ENCODE data around the gene ST8SIA5.

The ST8SIA5 gene

GRCh38 chr18:46712406-46712805, 44.4 kb downstream of the ST8SIA5 start:
- Histone ChIP-seq H3K27me3 (ENCODE audit: insufficient read depth, low read length) (no peaks in the 10 kb centered on the region), H3K4me3 (ENCODE audit: low read depth, low read length, poor library complexity, severe bottlenecking) (no peak overlapping the region), H3F3A (ENCODE audit: insufficient read depth, low read length) (no peaks in the 10 kb centered on the region), H3K27ac (ENCODE audit: low read depth, low read length, poor library complexity, severe bottlenecking) (no peak overlapping the region), H3K4me2 (ENCODE audit: low read length) (no peak overlapping the region), H3K36me3 (ENCODE audit: insufficient read depth, low read length) (no peaks in the 10 kb centered on the region), H2AFZ (ENCODE audit: low read length) (no peak overlapping the region), H3K9me2 (ENCODE audit: low read depth, low read length) (no peaks in the 10 kb centered on the region), H3K9ac (ENCODE audit: low read length) (no peak overlapping the region), H3K79me2 (ENCODE audit: insufficient read depth, low read length) (no peaks in the 10 kb centered on the region), H3K9me3 (ENCODE audit: low read length) (no peaks in the 10 kb centered on the region), H3K4me1 (ENCODE audit: insufficient read depth, low read length, severe bottlenecking) (no peaks in the 10 kb centered on the region), H4K20me1 (ENCODE audit: insufficient read depth, low read length) (no peaks in the 10 kb centered on the region)
- TF ChIP-seq EZH2 (IDR thresholded peaks at IDR 0.05; ENCODE audit: borderline replicate concordance, low read length) (no peak), CTCF (IDR thresholded peaks at IDR 0.05; ENCODE audit: low read length) (no peak)

GRCh38 chr18:46711444-46711863, 45.4 kb downstream of the ST8SIA5 start:
- Histone ChIP-seq H3K4me3 (ENCODE audit: low read depth, low read length, poor library complexity, severe bottlenecking) (no peak overlapping the region), H3K9me3 (ENCODE audit: low read length) (no peaks in the 10 kb centered on the region), H2AFZ (ENCODE audit: low read length) (no peak overlapping the region), H3K27me3 (ENCODE audit: insufficient read depth, low read length) (no peaks in the 10 kb centered on the region), H4K20me1 (ENCODE audit: insufficient read depth, low read length) (no peaks in the 10 kb centered on the region), H3F3A (ENCODE audit: insufficient read depth, low read length) (no peaks in the 10 kb centered on the region), H3K4me1 (ENCODE audit: insufficient read depth, low read length, severe bottlenecking) (no peaks in the 10 kb centered on the region), H3K27ac (ENCODE audit: low read depth, low read length, poor library complexity, severe bottlenecking) (no peak overlapping the region), H3K79me2 (ENCODE audit: insufficient read depth, low read length) (no peaks in the 10 kb centered on the region), H3K36me3 (ENCODE audit: insufficient read depth, low read length) (no peaks in the 10 kb centered on the region), H3K4me2 (ENCODE audit: low read length) (no peak overlapping the region), H3K9ac (ENCODE audit: low read length) (no peak overlapping the region), H3K9me2 (ENCODE audit: low read depth, low read length) (no peaks in the 10 kb centered on the region)
- TF ChIP-seq EZH2 (IDR thresholded peaks at IDR 0.05; ENCODE audit: borderline replicate concordance, low read length) (no peak), CTCF (IDR thresholded peaks at IDR 0.05; ENCODE audit: low read length) (no peak)

- H3K9me3 ChIP-seq (ENCODE audit: low read length) = no peaks in the 10 kb centered on the region
- no peaks in the 10 kb centered on the region for H3K27me3 ChIP-seq (ENCODE audit: insufficient read depth, low read length)
- no peaks in the 10 kb centered on the region for H3K36me3 ChIP-seq (ENCODE audit: insufficient read depth, low read length)
- no peaks in the 10 kb centered on the region for H3K79me2 ChIP-seq (ENCODE audit: insufficient read depth, low read length)
- no peaks in the 10 kb centered on the region for H4K20me1 ChIP-seq (ENCODE audit: insufficient read depth, low read length)
- H3K4me2 ChIP-seq (ENCODE audit: low read length) = no peak overlapping the region
- TF ChIP-seq CTCF (IDR thresholded peaks at IDR 0.05; ENCODE audit: low read length) (no peak), EZH2 (IDR thresholded peaks at IDR 0.05; ENCODE audit: borderline replicate concordance, low read length) (no peak)
- H3K27ac ChIP-seq (ENCODE audit: low read depth, low read length, poor library complexity, severe bottlenecking) = no peak overlapping the region
- no peaks in the 10 kb centered on the region for H3K4me1 ChIP-seq (ENCODE audit: insufficient read depth, low read length, severe bottlenecking)
- no peaks in the 10 kb centered on the region for H3K9me2 ChIP-seq (ENCODE audit: low read depth, low read length)
- H3K9ac ChIP-seq (ENCODE audit: low read length) = no peak overlapping the region
- H3K4me3 ChIP-seq (ENCODE audit: low read depth, low read length, poor library complexity, severe bottlenecking) = no peak overlapping the region
- H3F3A ChIP-seq (ENCODE audit: insufficient read depth, low read length) = no peaks in the 10 kb centered on the region
- no peak overlapping the region for H2AFZ ChIP-seq (ENCODE audit: low read length)
Observed at GRCh38 chr18:46706968-46707367, 49.9 kb downstream of the ST8SIA5 start.

Data from OCI-LY1 (cell line).